Mesothelial cell of epicardium (in vitro differentiated cells): ENCODE measurements around the gene SDS. TPM values are rescaled to one million over a fixed set of nuclear protein-coding genes. Genes with fewer than 3 reads are reported as not detected.
A peak's percentile ranks its signal among the peaks of the same experiment; 100 is the strongest.
"Not testable (repeated sequence)": the region's sequence is repeated elsewhere in the genome, so short reads cannot be mapped to it uniquely, and the experiment has no call there.

ENCODE experiments used
- DNase-seq, 2 experiments: peaks; one replicate each; pipeline ENCODE4 v3.0.0; 2021; ENCODE audit warnings: low spot score in 2 of 2; ENCODE audit not compliant: unreplicated experiment in 2 of 2
- H3K27ac Mint-ChIP-seq: 2 replicates; pipeline ENCODE4 v1.8.0; 2021; ENCODE audit warnings: mixed read lengths
- H3K27me3 Mint-ChIP-seq: 2 replicates; pipeline ENCODE4 v1.8.0; 2021; ENCODE audit warnings: low read depth, mixed read lengths
- H3K36me3 Mint-ChIP-seq: 2 replicates; pipeline ENCODE4 v1.8.0; 2021; ENCODE audit warnings: mixed read lengths
- H3K4me1 Mint-ChIP-seq: 2 replicates; pipeline ENCODE4 v1.8.0; 2021; ENCODE audit warnings: mixed read lengths
- H3K4me3 Mint-ChIP-seq: 2 replicates; pipeline ENCODE4 v1.8.0; 2021; ENCODE audit warnings: mild to moderate bottlenecking, moderate library complexity, mixed read lengths
- H3K9me3 Mint-ChIP-seq: 2 replicates; pipeline ENCODE4 v1.8.0; 2021; ENCODE audit warnings: mixed read lengths
- total RNA-seq: library from RNA; stranded (reverse); gene quantifications from 3 replicates; pipeline ENCODE4 v1.2.1, GENCODE V29; 2021
- TF ChIP-seq, protein P1 (sequence below): fragments of 200-600 bp; sonication (generic); IDR thresholded peaks from one replicate; pipeline ENCODE4 v1.5.0; 2021; ENCODE audit warnings: antibody characterized with exemption; ENCODE audit not compliant: unreplicated experiment

The SDS gene
- total RNA-seq, 1 donor from 2014 or later: not detected

DNA sequence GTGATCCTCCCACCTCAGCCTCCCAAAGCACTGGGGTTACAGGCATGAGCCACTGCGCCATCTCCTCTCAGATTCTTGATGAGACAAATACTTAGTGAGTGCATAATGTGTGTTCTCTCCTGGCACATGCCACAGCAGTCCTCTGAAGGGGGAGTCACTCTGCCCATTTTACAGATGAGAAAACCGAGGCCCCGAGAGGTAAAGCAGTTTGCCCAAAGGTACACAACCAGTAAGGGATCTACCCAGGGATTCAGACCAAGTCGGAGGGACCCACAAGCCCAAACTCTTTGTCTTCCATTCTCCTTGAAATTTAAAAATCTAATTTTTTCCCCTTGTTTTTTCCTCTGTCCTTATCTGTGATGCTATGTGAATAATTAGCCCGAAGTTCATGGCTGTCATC, 39.0 kb downstream of the SDS start:
- Mint-ChIP-seq H3K4me1 (no peaks in the 10 kb centered on the region), H3K27me3 (no peaks in the 10 kb centered on the region), H3K27ac (no peak overlapping the region), H3K9me3 (no peaks in the 10 kb centered on the region), H3K36me3 (peaks cover 7% of the 10 kb centered on the region), H3K4me3 (no peak overlapping the region)
- DNase-seq: no peak
- TF ChIP-seq, protein P1, sequence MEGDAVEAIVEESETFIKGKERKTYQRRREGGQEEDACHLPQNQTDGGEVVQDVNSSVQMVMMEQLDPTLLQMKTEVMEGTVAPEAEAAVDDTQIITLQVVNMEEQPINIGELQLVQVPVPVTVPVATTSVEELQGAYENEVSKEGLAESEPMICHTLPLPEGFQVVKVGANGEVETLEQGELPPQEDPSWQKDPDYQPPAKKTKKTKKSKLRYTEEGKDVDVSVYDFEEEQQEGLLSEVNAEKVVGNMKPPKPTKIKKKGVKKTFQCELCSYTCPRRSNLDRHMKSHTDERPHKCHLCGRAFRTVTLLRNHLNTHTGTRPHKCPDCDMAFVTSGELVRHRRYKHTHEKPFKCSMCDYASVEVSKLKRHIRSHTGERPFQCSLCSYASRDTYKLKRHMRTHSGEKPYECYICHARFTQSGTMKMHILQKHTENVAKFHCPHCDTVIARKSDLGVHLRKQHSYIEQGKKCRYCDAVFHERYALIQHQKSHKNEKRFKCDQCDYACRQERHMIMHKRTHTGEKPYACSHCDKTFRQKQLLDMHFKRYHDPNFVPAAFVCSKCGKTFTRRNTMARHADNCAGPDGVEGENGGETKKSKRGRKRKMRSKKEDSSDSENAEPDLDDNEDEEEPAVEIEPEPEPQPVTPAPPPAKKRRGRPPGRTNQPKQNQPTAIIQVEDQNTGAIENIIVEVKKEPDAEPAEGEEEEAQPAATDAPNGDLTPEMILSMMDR: no peak

DNA sequence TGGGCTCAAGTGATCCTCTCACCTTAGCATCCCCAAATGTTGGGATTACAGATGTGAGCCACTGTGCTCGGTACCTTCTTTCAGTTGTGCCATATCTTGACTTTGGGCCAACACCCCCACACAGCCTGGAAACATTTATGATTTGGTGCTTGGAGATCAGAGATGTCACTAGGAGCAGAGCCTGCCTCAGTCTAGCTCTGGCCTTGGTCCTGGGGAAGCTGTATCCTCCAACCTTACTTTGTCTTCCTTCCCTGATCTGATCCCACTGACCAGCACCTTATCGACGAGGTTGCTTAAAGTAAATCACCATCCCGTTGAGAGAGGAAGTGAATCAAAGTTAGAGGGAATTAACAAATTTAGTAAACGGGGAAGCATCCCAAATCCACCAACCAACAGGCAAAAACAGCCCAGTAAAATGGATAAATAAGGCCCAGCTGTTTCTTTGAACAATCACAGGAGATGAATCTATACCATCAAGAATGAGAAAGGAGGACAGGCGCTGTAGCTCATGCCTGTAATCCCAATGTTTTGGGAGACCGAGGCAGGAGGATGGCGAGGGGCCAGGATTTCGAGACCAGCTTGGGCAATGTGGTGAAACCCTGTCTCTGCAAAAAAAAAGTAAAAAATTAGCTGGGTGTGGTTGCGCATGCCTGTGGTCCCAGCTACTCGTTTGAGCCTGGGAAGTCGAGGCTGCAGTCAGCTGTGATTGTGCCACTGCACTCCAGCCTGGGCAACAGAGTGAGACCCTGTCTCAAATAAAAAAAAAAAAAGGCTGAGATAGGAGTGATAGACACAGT, 41.9 kb downstream of the SDS start:
- Mint-ChIP-seq H3K4me1 (peaks cover 12% of the 10 kb centered on the region), H3K9me3 (no peaks in the 10 kb centered on the region), H3K4me3 (no peak overlapping the region), H3K36me3 (peaks cover 7% of the 10 kb centered on the region), H3K27me3 (no peaks in the 10 kb centered on the region), H3K27ac (no peak overlapping the region)
- TF ChIP-seq, protein P1: no peak
- DNase-seq: no peak

DNA sequence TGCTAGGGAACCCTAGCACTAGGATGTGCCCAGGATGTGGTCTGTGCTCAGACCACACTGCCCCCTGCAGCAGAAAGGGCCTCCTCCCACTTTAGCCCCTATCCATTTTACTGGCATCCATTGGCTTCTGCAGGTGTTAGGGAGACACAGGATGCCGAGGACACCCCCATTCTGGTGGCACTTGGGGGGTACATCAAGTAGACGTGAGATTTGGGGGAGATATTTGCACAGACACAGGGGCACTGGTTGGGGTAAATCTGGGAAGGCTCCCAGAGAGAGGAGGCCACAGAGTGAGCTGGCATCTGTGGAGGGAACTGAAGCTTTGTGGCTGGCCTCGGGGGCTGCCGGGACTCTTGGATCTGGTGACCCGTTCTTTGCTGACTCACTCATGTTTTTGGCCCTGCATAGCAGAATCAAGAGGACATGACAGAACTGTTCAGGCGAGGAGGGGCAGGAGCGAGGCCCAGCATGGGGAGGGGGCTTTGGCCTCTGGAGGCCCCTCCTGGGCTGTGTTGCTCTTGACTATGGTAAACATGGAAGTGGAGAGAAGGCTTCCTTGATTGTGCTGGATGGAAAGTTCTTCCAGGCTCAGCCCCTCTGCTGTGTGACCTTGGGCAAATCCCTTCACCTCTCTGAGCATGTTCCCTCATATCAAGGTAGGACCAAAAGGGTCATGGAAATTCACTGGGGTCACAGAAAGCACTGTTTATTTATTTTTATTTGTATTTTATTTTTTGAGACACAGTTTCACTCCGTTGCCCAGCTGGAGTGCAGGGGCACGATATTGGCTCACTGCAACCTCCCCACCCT, 43.5 kb downstream of the SDS start:
- H3K9me3 Mint-ChIP-seq: no peaks in the 10 kb centered on the region
- H3K27ac Mint-ChIP-seq: no peak overlapping the region
- TF ChIP-seq, protein P1: no peak
- H3K4me3 Mint-ChIP-seq: peak overlapping the region; percentile 82
- H3K4me1 Mint-ChIP-seq: peaks cover 14% of the 10 kb centered on the region
- H3K36me3 Mint-ChIP-seq: peaks cover 7% of the 10 kb centered on the region
- H3K27me3 Mint-ChIP-seq: no peaks in the 10 kb centered on the region
- DNase-seq: no peak

DNA sequence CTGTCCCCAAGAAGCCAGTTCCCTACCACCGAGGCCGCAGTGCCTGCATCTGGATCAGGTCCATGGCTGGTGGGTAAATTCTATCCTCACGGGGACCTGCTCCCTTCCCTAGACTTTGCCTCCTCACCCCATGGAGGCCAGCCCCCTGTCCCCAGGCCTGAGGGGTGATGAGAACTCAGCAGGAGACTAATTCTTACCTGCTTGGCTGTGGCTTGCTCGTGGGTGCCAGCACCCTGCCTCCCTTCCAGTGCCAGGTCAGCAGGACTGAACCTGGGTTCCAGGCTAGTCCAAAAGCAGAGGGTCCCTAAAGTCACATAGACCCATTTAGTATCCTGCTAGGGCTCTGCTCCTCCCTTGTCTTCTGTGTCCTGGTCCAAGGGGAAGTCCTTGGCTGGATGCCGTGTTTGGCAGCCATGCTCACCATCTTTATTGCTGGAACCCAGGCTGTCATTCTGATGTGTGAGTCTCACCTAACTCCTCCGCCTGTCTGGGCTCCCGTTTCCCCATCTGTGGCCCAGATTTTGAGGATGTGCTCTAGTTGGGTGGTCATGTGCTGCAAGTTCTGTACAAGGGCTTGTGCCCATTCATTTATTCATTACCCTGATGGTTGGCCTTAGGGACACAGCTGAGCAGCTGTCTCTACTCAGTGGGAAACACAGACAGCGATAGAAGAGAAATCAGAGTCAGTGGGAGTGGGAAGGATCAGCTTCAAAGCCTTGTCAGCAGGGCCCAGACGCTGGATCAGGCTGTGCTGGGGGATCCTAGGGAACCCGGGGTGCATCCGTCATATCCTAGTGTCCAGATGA, 44.4 kb downstream of the SDS start:
- H3K9me3 Mint-ChIP-seq: no peaks in the 10 kb centered on the region
- DNase-seq: no peak
- TF ChIP-seq, protein P1: no peak
- H3K4me1 Mint-ChIP-seq: peaks cover 14% of the 10 kb centered on the region
- H3K4me3 Mint-ChIP-seq: peak overlapping the region; percentile 82
- H3K36me3 Mint-ChIP-seq: peaks cover 1% of the 10 kb centered on the region
- peak overlapping the region; percentile 71 for H3K27ac Mint-ChIP-seq
- H3K27me3 Mint-ChIP-seq: no peaks in the 10 kb centered on the region

DNA sequence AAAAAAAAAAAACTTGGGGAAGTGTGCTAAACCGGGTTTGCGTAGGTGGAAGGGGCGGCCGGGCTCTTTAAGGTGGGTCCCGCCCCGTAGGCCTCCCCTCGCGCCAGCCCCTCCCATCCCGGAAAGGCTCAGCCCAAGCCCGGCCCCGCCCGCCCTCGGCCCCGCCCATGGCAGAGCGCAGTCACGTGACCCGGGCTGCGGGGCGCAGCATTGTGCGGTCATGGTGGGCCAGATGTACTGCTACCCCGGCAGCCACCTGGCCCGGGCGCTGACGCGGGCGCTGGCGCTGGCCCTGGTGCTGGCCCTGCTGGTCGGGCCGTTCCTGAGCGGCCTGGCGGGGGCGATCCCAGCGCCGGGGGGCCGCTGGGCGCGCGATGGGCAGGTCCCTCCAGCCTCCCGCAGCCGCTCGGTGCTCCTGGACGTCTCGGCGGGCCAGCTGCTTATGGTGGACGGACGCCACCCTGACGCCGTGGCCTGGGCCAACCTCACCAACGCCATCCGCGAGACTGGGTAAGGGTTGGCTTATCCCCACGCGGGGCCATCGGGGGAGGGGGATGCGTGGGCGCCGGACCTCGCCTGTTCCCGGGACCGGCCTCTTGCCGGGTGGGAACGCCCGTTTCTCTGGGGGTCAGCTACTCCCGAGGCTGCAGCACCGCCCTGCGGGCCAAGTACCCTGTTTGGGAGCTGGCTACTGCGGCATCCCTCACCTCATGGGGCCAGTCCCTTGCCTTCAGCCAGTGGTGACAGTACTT, 45.1 kb downstream of the SDS start, which contains the start of gene PLBD2:
Gene PLBD2, plus strand, starts transcription at position 207 of the 752 bp plus-strand sequence. Its CDS starts 14 bp downstream, at position 221.
- Mint-ChIP-seq H3K36me3 (no peaks in the 10 kb centered on the region), H3K4me3 (peak within 1 kb of the TSS; percentile 82), H3K27me3 (no peaks in the 10 kb centered on the region), H3K4me1 (peaks cover 14% of the 10 kb centered on the region), H3K9me3 (no peaks in the 10 kb centered on the region), H3K27ac (peak within 1 kb of the TSS; percentile 73)
- TF ChIP-seq, protein P1: no peak
- peak; percentile 92 for DNase-seq

DNA sequence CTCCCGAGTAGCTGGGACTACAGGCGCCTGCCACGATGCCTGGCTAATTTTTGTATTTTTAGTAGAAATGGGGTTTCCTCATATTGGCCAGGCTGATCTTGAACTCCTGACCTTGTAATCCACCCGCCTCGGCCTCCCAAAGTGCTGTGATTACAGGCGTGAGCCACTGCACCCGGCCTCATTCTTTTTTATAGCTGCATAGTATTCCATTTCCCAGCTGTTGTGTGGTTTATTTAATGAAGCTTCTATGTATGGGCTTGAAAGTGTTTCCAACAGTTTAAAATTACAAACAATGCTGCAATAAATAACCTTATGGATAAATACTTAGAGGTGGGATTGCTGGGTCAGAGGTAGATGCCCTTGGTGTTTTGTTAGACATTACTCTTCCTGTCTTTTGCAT, 49.5 kb downstream of the SDS start:
- H3K36me3 Mint-ChIP-seq, H3K4me1 Mint-ChIP-seq, H3K9me3 Mint-ChIP-seq, H3K4me3 Mint-ChIP-seq, DNase-seq, H3K27me3 Mint-ChIP-seq, H3K27ac Mint-ChIP-seq: not testable (repeated sequence)
